ENCODE measurements around the gene DQX1.
"Not testable (repeated sequence)": the region's sequence is repeated elsewhere in the genome, so short reads cannot be mapped to it uniquely, and the experiment has no call there.

The DQX1 gene

GRCh38 chr2:74491648-74492544 is 34.1 kb downstream of the DQX1 start:
- no peak for DNase-seq

- DNase-seq = no peak
Measured at GRCh38 chr2:74489906-74490305, 36.1 kb downstream of the DQX1 start.

DNA sequence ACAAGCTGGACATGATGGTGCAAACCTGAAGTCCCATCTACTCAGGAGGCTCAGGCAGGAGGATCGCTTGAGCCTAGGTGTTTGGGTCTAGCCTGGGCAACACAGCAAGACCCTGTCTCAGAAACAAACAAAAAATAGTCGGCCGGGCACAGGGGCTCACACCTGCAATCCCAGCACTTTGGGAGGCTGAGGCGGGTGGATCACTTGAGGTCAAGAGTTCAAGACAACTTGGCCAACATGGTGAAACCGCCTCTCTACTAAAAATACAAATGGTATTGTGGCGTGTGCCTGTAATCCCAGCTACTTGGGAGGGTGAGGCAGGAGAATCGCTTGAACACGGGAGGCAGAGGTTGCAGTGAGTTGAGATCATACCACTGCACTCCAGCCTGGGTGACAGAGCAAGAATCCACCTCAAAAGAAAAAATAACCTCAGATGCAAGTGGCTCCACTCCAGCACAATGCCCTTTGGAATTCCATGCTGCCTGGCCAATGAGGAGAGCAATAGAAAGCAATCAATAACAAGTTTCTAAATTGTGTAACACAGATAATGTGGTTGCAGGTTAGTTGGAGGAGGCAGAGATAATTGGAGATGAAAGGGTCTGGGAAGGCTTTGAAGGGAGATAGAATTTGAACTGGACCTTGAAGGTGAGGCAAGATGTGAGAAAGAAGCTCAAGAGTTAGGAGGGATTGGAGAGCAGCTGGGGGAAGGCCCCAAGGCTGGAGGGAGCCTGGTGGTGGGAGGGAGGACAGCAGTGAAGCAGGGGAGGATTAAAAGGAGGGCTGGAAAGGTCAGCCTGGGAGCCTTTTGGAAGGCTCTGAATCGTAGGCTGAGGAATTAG is 37.2 kb downstream of the DQX1 start:
- DNase-seq = no peak

- no peak for DNase-seq
Measured at GRCh38 chr2:74486141-74486540, 39.9 kb downstream of the DQX1 start.

DNA sequence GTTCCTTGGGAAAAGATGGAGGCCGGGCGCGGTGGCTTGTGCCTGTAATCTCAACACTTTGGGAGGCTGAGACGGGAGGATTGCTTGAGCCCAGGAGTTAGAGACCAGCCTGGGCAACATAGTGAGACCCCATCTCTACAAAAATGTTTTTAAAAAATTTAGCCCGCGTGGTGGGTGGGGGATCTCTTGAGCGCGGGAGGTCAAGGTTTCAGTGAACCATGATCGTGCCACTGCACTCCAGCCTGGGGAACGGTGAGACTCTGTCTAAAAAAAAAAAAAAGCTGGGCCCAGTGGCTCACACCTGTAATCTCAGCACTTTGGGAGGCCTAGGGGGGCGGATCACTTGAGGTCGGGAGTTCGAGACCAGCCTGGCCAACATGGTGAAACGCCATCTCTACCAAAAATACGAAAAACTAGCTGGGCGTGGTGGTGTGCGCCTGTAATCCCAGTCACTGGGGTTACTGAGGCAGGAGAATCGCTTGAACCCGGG is 42.3 kb downstream of the DQX1 start:
- DNase-seq = not testable (repeated sequence)

DNA sequence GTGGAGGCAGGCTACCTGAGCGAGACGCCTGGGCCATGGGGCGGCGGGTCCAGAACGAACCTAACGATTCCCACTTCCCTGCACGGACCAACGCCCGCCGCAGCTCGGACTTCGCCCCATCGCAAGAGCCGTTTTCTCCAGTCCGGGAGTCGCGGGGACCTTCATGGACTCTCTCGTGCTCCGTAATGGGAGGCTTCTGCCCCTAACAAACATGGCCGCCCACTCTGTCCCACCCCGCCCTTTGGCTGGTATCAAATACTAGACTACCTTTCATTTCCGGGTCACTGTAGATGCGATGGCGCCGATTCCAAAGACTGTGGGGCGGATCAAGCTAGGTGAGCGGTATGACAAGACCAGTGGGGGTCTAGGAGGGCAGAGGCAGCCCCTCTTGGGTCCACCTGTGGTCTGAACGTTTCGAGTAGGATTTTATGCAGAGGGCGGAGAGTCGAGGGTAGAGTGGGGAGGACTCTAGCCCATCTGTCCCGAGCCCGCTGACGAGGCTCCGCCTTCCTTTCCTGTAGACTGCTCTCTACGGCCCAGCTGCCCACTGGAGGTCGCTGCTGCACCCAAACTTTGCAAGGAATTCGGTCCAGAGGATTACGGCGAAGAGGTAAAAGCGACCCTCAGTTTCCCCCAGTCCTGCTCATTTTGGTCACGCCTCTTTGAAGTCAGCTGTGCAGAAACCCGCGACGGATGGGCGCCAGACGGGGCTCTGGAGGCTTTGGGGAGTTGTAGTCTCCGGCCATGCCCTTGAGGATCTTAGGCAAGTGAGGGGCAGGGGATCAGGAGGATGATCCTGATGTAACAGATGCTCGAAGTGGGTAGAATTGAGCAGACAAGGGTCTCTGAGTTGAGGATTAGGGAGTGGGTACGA is 43.0 kb downstream of the DQX1 start, which contains the start of the genes CCDC142 and TTC31:
TSS of gene CCDC142 (minus strand) at position 198 of the 874 bp plus-strand sequence. CDS start at position 37, 161 bp downstream.
TSS of gene TTC31 (plus strand) at position 281 of the 874 bp plus-strand sequence. CDS start at position 296, 15 bp downstream.
- DNase-seq = peak; percentile 73 to 91

- no peak for DNase-seq
Measured at GRCh38 chr2:74481961-74482800, 43.9 kb downstream of the DQX1 start.

DNA sequence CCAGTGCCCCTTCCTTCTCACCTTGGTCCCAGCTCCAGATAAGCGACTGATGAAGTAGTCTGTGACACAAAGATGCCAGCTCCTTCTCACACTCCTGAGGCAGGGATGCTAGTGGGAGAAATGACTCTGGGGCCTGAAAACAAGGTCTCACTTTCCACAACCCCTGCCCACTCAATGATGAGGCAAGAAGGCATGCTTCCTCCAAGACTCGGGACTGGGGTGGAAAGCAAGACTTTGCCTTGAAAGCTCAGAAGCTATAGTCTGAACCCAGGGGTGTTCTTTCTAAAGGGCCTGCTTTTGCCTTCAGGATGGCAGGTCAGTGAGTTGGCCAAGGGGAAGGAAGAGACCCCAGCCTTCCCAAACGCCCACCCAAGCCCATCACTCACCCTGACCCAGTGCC is 44.6 kb downstream of the DQX1 start:
- DNase-seq = no peak

- DNase-seq = no peak
Measured at GRCh38 chr2:74474899-74475298, 51.1 kb downstream of the DQX1 start.

GRCh38 chr2:74474481-74474880 is 51.5 kb downstream of the DQX1 start:
- DNase-seq = no peak

DNA sequence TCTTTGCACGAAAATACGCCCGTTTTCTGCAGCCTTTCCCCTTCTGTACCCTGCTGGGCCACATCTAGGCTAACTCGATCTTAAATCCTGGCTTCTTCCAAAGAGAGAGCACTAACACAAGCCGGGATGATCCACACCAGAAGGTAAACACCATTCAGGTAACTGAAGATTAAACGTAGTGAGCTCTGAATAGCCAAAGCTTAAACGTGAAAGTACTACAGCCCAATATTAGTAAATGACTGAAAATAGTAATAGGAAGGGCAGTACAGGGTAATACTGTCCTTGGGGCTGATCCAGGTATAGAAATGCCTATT is 53.1 kb downstream of the DQX1 start:
- no peak for DNase-seq

DNA sequence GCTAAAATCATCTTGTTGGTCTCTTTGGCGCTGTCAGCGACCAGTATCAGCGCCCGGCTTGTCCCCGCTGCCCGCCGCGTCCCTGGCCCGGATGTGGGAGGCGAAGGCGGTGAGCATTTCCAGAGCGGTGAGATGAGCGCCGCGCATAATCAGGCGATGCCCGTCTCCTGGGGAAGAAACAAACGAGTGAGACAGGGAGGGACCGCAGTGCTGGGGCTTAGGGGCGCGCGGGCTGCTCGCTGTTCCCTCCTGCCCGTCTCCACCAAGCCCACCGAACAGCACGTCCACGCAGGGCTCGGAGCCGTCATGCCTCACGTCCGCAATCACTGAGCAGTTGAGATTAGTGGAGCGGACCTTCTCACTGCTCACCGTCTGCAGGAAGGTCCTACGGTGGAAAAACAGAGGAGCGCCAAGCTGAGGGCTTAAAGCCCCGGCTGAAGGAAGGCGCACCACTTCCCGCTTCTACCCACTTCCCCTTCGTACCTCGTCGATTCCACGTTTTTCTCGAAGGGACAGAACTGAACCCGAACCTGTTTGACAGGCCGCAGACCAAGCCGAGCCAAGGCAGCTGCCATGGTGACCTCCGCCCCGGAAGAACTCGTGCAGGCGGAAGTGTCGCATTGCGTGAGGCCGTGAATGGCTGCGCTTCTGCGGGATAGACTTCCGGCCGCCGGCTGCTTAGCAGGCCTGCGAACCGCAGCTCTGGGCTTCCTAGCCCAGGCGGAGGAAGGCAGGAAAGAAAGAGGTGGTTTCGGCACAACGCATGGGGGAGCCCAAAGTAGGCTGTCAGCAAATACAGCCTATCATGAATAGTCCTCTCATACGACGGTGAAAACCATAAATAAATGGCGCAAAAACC is 53.7 kb downstream of the DQX1 start, which contains the start of gene MRPL53:
TSS of gene MRPL53 (minus strand) at position 595 of the 859 bp plus-strand sequence. CDS start at position 575, 20 bp downstream.
- peak; percentile 56 to 68 for DNase-seq

DNA sequence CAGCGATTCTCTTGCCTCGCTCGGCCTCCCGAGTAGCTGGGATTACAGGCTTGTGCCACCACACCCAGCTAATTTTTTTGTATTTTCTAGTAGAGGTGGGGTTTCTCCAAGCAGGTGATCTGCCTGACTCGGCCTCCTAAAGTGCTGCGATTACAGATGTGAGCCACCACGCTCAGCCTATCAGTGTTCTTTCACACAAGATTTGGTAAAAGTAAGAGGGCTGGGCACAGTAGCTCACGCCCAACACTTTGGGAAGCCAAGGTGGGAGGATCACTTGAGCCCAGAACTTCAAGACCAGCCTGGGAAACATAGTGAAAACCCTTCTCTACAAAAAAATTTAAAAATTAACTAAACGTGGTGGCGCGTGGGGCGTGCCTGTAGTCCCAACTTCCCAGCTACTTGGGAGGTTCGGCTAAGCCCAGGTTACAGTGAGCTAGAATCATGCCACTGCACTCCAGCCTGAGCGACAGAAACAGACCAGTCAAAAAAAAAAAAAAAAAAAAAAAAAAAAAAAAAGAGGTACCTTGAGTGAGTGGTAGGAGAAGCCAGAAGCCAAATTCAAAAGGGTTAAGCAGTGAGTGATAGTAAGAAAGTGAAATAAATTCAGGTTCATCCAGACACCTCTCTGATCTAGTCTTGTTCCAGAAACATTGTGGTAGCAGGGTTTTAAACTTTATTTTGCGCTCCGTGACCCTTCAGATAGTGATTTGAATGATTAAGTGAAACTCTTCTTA is 54.5 kb downstream of the DQX1 start:
- DNase-seq = no peak

- not testable (repeated sequence) for DNase-seq
Measured at GRCh38 chr2:74470742-74471141, 55.3 kb downstream of the DQX1 start.
